ENCODE measurements around the gene RYK. TPM values are rescaled to one million over a fixed set of nuclear protein-coding genes. Genes with fewer than 3 reads are reported as not detected.

The RYK gene
- total RNA-seq, 6 experiments from 2014 or later = 15.9 to 28.5 (median 17.9) TPM

DNA sequence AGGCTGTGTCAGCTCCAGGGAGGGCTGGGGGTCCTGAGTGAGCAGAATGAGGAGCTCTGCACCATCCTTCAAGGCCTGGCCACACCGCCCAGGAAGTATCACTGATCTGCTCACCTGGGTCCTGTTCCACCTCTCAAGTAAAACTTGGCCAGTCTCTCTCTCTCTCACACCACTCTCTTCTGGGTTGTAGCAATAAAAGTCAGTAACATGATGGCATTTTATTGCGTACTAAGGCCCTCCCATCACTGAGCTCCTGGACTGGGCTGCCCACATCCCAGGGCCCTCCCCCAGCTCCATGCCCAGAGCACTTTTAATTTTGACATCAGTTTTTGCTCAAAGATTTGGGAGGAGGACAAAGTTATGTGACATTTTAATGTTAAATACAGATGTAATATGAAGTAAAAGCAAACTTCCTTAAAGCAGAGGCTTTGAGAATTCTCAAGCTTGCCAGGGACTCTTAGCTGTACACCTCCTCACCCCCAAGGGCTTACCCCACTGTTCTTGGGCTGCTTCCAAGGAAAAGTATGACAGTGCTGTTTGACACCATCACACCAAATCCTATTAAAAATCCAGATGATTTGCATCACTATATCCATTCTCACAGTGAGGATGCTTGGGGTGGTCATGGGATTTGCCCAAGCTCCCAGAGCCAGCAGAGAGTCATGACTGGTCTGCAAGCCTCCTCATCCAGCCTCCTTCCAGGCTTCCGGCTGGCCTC lies 115.8 kb downstream of the RYK start:
- intact Hi-C loops (cut with DNase I) = no loop called here
- no peak overlapping the region for H3K27ac ChIP-seq
- no peaks in the 10 kb centered on the region for H3K27me3 ChIP-seq
- DNase-seq = no peak
- ATAC-seq = no peak
- no peaks in the 10 kb centered on the region for H3K9me3 ChIP-seq
- H3K4me3 ChIP-seq = no peak overlapping the region
- 86% methylated on average over 2 of the region's 3 CpGs for WGBS (ENCODE audit: insufficient coverage, low coverage, low lambda C conversion rate, missing lambda C conversion rate)
- no peaks in the 10 kb centered on the region for H3K36me3 ChIP-seq
- TF ChIP-seq, protein P1, sequence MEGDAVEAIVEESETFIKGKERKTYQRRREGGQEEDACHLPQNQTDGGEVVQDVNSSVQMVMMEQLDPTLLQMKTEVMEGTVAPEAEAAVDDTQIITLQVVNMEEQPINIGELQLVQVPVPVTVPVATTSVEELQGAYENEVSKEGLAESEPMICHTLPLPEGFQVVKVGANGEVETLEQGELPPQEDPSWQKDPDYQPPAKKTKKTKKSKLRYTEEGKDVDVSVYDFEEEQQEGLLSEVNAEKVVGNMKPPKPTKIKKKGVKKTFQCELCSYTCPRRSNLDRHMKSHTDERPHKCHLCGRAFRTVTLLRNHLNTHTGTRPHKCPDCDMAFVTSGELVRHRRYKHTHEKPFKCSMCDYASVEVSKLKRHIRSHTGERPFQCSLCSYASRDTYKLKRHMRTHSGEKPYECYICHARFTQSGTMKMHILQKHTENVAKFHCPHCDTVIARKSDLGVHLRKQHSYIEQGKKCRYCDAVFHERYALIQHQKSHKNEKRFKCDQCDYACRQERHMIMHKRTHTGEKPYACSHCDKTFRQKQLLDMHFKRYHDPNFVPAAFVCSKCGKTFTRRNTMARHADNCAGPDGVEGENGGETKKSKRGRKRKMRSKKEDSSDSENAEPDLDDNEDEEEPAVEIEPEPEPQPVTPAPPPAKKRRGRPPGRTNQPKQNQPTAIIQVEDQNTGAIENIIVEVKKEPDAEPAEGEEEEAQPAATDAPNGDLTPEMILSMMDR (IDR thresholded peaks at IDR 0.05) = no peak
- TF ChIP-seq POLR2A (IDR thresholded peaks at IDR 0.05) = no peak
- no peaks in the 10 kb centered on the region for H3K4me1 ChIP-seq

GRCh38 chr3:134134240-134134639 lies 116.4 kb downstream of the RYK start:
- ATAC-seq = no peak
- no peaks in the 10 kb centered on the region for H3K9me3 ChIP-seq
- TF ChIP-seq, protein P1 (IDR thresholded peaks at IDR 0.05) = no peak
- TF ChIP-seq POLR2A (IDR thresholded peaks at IDR 0.05) = no peak
- intact Hi-C loops (cut with DNase I) = no loop called here
- no peaks in the 10 kb centered on the region for H3K36me3 ChIP-seq
- no peaks in the 10 kb centered on the region for H3K27me3 ChIP-seq
- H3K4me3 ChIP-seq = no peak overlapping the region
- no peaks in the 10 kb centered on the region for H3K4me1 ChIP-seq
- no peak overlapping the region for H3K27ac ChIP-seq
- no peak for DNase-seq
- WGBS (ENCODE audit: insufficient coverage, low coverage, low lambda C conversion rate, missing lambda C conversion rate) = no CpG with 5 or more reads among the region's 1 CpG

- no peaks in the 10 kb centered on the region for H3K36me3 ChIP-seq
- H3K27ac ChIP-seq = no peak overlapping the region
- TF ChIP-seq, protein P1 (IDR thresholded peaks at IDR 0.05) = no peak
- no peak for TF ChIP-seq POLR2A (IDR thresholded peaks at IDR 0.05)
- no peaks in the 10 kb centered on the region for H3K4me1 ChIP-seq
- H3K4me3 ChIP-seq = no peak overlapping the region
- H3K27me3 ChIP-seq = no peaks in the 10 kb centered on the region
- WGBS (ENCODE audit: insufficient coverage, low coverage, low lambda C conversion rate, missing lambda C conversion rate) = 46% methylated on average over 3 of the region's 3 CpGs
- no peak for DNase-seq
- no peak for ATAC-seq
- H3K9me3 ChIP-seq = no peaks in the 10 kb centered on the region
- intact Hi-C loops (cut with DNase I) = no loop called here
Observed at GRCh38 chr3:134132961-134133360, 117.7 kb downstream of the RYK start.

DNA sequence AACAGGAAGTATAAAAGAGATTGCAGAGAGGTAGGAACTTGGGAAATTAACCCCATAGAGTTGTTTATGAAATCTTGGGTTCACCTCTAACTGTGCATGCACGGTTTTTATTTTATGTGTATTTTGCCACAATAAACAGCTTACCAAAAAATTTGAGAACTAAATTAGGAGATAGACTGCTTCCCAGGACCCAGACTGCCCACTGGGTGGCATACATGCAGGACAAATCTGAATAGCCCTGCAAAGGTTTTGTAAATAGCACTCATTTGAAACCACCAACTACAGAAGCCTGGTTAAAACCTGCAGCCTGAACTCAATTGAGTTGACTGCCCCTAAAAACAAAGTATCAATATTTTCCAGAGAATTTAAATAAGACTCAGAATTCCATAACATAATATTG lies 124.5 kb downstream of the RYK start:
- Histone ChIP-seq H3K4me3 (no peak overlapping the region), H3K27ac (no peak overlapping the region), H3K36me3 (no peaks in the 10 kb centered on the region), H3K9me3 (no peaks in the 10 kb centered on the region), H3K27me3 (no peaks in the 10 kb centered on the region), H3K4me1 (no peaks in the 10 kb centered on the region)
- DNase-seq (no peak), ATAC-seq (no peak)
- 25% methylated on average over 1 of the region's 1 CpG for WGBS (ENCODE audit: insufficient coverage, low coverage, low lambda C conversion rate, missing lambda C conversion rate)
- intact Hi-C loops (cut with DNase I) = no loop called here
- TF ChIP-seq, protein P1 (IDR thresholded peaks at IDR 0.05) = peak in 1 of 4 donors; percentile 18
- no peak for TF ChIP-seq POLR2A (IDR thresholded peaks at IDR 0.05)
